ENCODE measurements around the gene PTPRZ1. TPM values are rescaled to one million over a fixed set of nuclear protein-coding genes. Genes with fewer than 3 reads are reported as not detected.
A peak's percentile ranks its signal among the peaks of the same experiment; 100 is the strongest.

PTPRZ1 gene
- total and polyA plus RNA-seq, 4 donors, result 1.1 to 11.6 (median 2.9) TPM

GRCh38 chr7:121831801-121832200 lies 41.2 kb upstream of the PTPRZ1 start:
- no peak for TF ChIP-seq CTCF (IDR thresholded peaks at IDR 0.05; ENCODE audit: control extremely low read depth, extremely low read depth)
- 66 to 69% methylated on average over 5 of the region's 5 CpGs for WGBS, 2 donors
- no peak for ATAC-seq (ENCODE audit: insufficient read depth, low FRiP score)

GRCh38 chr7:121832347-121832746 lies 40.6 kb upstream of the PTPRZ1 start:
- DNase-seq, result peak; percentile 14 to 33 (median 32)

More at GRCh38 chr7:121831801-121832200, 41.2 kb upstream of the PTPRZ1 start:
- Histone ChIP-seq H3K27ac (ENCODE audit: low read depth in 1 of 2, low read length in 1 of 2) (no peak overlapping the region), H3K27me3 (ENCODE audit: control insufficient read depth in 3 of 3, insufficient read depth in 3 of 3, low read length in 2 of 3) (no peaks in the 10 kb centered on the region), H3K9ac (ENCODE audit: insufficient read depth in 1 of 2, low read length in 2 of 2) (no peak overlapping the region), H3K4me3 (no peak overlapping the region), H3K4me1 (ENCODE audit: control insufficient read depth in 5 of 5, insufficient read depth in 5 of 5, low read length in 5 of 5) (peaks cover 0 to 3% (median 0%) of the 10 kb centered on the region in 5 donors), H3K9me3 (ENCODE audit: control insufficient read depth in 4 of 4, insufficient read depth in 3 of 4, low read length in 3 of 4) (no peaks in the 10 kb centered on the region), H3K36me3 (ENCODE audit: control insufficient read depth in 4 of 4, insufficient read depth in 4 of 4, low read length in 4 of 4) (no peaks in the 10 kb centered on the region)
- DNase-seq, result no peak

GRCh38 chr7:121833991-121834390 lies 39.0 kb upstream of the PTPRZ1 start:
- no peaks in the 10 kb centered on the region for H3K9me3 ChIP-seq (ENCODE audit: control insufficient read depth in 4 of 4, insufficient read depth in 3 of 4, low read length in 3 of 4)

More at GRCh38 chr7:121832347-121832746, 40.6 kb upstream of the PTPRZ1 start:
- no peak overlapping the region for H3K4me3 ChIP-seq
- H3K27ac ChIP-seq (ENCODE audit: low read depth in 1 of 2, low read length in 1 of 2), result no peak overlapping the region
- no peaks in the 10 kb centered on the region for H3K9me3 ChIP-seq (ENCODE audit: control insufficient read depth in 4 of 4, insufficient read depth in 3 of 4, low read length in 3 of 4)
- H3K27me3 ChIP-seq (ENCODE audit: control insufficient read depth in 3 of 3, insufficient read depth in 3 of 3, low read length in 2 of 3), result no peaks in the 10 kb centered on the region
- WGBS, 2 donors, result 63 to 77% methylated on average over 8 of the region's 8 CpGs
- H3K9ac ChIP-seq (ENCODE audit: insufficient read depth in 1 of 2, low read length in 2 of 2), result no peak overlapping the region
- ATAC-seq (ENCODE audit: insufficient read depth, low FRiP score), result no peak
- H3K4me1 ChIP-seq (ENCODE audit: control insufficient read depth in 5 of 5, insufficient read depth in 5 of 5, low read length in 5 of 5), result peaks cover 0 to 3% (median 0%) of the 10 kb centered on the region in 5 donors
- TF ChIP-seq CTCF (IDR thresholded peaks at IDR 0.05; ENCODE audit: control extremely low read depth, extremely low read depth), result no peak
- H3K36me3 ChIP-seq (ENCODE audit: control insufficient read depth in 4 of 4, insufficient read depth in 4 of 4, low read length in 4 of 4), result no peaks in the 10 kb centered on the region

More at GRCh38 chr7:121833991-121834390, 39.0 kb upstream of the PTPRZ1 start:
- H3K4me3 ChIP-seq, result no peak overlapping the region
- no peak overlapping the region for H3K9ac ChIP-seq (ENCODE audit: insufficient read depth in 1 of 2, low read length in 2 of 2)
- H3K36me3 ChIP-seq (ENCODE audit: control insufficient read depth in 4 of 4, insufficient read depth in 4 of 4, low read length in 4 of 4), result no peaks in the 10 kb centered on the region
- DNase-seq (peak in 2 of 3 donors; percentile 50 to 71), ATAC-seq (ENCODE audit: insufficient read depth, low FRiP score) (no peak)
- H3K4me1 ChIP-seq (ENCODE audit: control insufficient read depth in 5 of 5, insufficient read depth in 5 of 5, low read length in 5 of 5), result peaks cover 0 to 3% (median 0%) of the 10 kb centered on the region in 5 donors
- H3K27me3 ChIP-seq (ENCODE audit: control insufficient read depth in 3 of 3, insufficient read depth in 3 of 3, low read length in 2 of 3), result no peaks in the 10 kb centered on the region
- TF ChIP-seq CTCF (IDR thresholded peaks at IDR 0.05; ENCODE audit: control extremely low read depth, extremely low read depth), result no peak
- no peak overlapping the region for H3K27ac ChIP-seq (ENCODE audit: low read depth in 1 of 2, low read length in 1 of 2)

All from lung (tissue), 12 donors.